Neuronal stem cell (in vitro differentiated cells): ENCODE results near the gene XKR7.

Experiments used
- DNase-seq: peaks from one replicate; pipeline ENCODE4 v3.0.0-alpha.2; 2013; ENCODE audit warnings: low spot score
- H2AFZ ChIP-seq: one replicate; pipeline ENCODE4 v1.6.1; 2013; ENCODE audit warnings: mild to moderate bottlenecking, low read length, inconsistent platforms
- H2AK5ac ChIP-seq: 2 replicates; pipeline ENCODE4 v1.6.1; 2013; ENCODE audit warnings: low read depth, mild to moderate bottlenecking, inconsistent platforms, low read length, moderate library complexity, mixed read lengths
- H2BK120ac ChIP-seq: 2 replicates; pipeline ENCODE4 v1.6.1; 2013; ENCODE audit warnings: low read depth, mild to moderate bottlenecking, inconsistent platforms, low read length, moderate library complexity, mixed read lengths
- H2BK12ac ChIP-seq: one replicate; pipeline ENCODE4 v1.6.1; 2013; ENCODE audit warnings: low read length, inconsistent platforms
- H2BK15ac ChIP-seq: 2 replicates; pipeline ENCODE4 v1.6.1; 2013; ENCODE audit warnings: mild to moderate bottlenecking, low read length, inconsistent platforms, mixed read lengths
- H2BK5ac ChIP-seq: one replicate; pipeline ENCODE4 v1.6.1; 2013; ENCODE audit warnings: inconsistent platforms, mild to moderate bottlenecking, low read length, moderate library complexity
- H3K14ac ChIP-seq: one replicate; pipeline ENCODE4 v1.6.1; 2013; ENCODE audit warnings: low read length, inconsistent platforms
- H3K18ac ChIP-seq: 2 replicates; pipeline ENCODE4 v1.6.1; 2013; ENCODE audit warnings: low read length, inconsistent platforms
- H3K23ac ChIP-seq: 2 replicates; pipeline ENCODE4 v1.6.1; 2013; ENCODE audit warnings: low read depth, mild to moderate bottlenecking, mixed read lengths, low read length, inconsistent platforms; ENCODE audit not compliant: poor library complexity
- H3K27ac ChIP-seq: replicated peaks from 3 replicates; pipeline ENCODE4 v1.5.1; 2013; ENCODE audit warnings: low read length, inconsistent platforms
- H3K27me3 ChIP-seq, 3 experiments: 2 replicates each; pipeline ENCODE4 v1.6.1; 2013; ENCODE audit warnings: low read length in 3 of 3, mild to moderate bottlenecking in 2 of 3, inconsistent platforms in 1 of 3, low read depth in 1 of 3, mixed read lengths in 1 of 3, moderate library complexity in 1 of 3; ENCODE audit not compliant: control insufficient read depth in 3 of 3, insufficient read depth in 3 of 3
- H3K36me3 ChIP-seq, 2 donors: replicated peaks in 1 of 2; 2 replicates each; pipeline ENCODE4 v1.6.1; 2013; ENCODE audit warnings: low read length in 2 of 2; ENCODE audit not compliant: control insufficient read depth in 2 of 2, insufficient read depth in 2 of 2
- H3K4ac ChIP-seq: 2 replicates; pipeline ENCODE4 v1.6.1; 2013; ENCODE audit warnings: inconsistent platforms, mild to moderate bottlenecking, low read length, moderate library complexity
- H3K4me1 ChIP-seq, 2 donors: 1 replicate in 1 of 2; 2 replicates in 1 of 2; pipeline ENCODE4 v1.6.1; 2013; ENCODE audit warnings: low read length in 2 of 2, low read depth in 1 of 2; ENCODE audit not compliant: control insufficient read depth in 2 of 2, insufficient read depth in 1 of 2
- H3K4me2 ChIP-seq: one replicate; pipeline ENCODE4 v1.6.1; 2013; ENCODE audit warnings: mild to moderate bottlenecking, low read length, inconsistent platforms; ENCODE audit not compliant: insufficient read depth, poor library complexity, severe bottlenecking
- H3K4me3 ChIP-seq, 2 donors: 2 replicates each; pipeline ENCODE4 v1.5.1; 2013; ENCODE audit warnings: low read length in 2 of 2, mild to moderate bottlenecking in 2 of 2, inconsistent platforms in 1 of 2, moderate library complexity in 1 of 2
- H3K79me1 ChIP-seq: one replicate; pipeline ENCODE4 v1.6.1; 2013; ENCODE audit warnings: low read depth, mild to moderate bottlenecking, inconsistent platforms, low read length, moderate library complexity
- H3K9ac ChIP-seq: one replicate; pipeline ENCODE4 v1.6.1; 2013; ENCODE audit warnings: mild to moderate bottlenecking, low read depth, low read length, inconsistent platforms; ENCODE audit not compliant: poor library complexity
- H3K9me3 ChIP-seq, 2 donors: replicated peaks in 1 of 2; 2 replicates each; pipeline versions ENCODE3 to v1.6.1; 2013; ENCODE audit warnings: low read length in 2 of 2, mild to moderate bottlenecking in 2 of 2, inconsistent platforms in 1 of 2, low read depth in 1 of 2, mixed read lengths in 1 of 2, moderate library complexity in 1 of 2; ENCODE audit not compliant: control insufficient read depth in 2 of 2, insufficient read depth in 1 of 2
- H4K8ac ChIP-seq: one replicate; pipeline ENCODE4 v1.6.1; 2013; ENCODE audit warnings: low read depth, mild to moderate bottlenecking, inconsistent platforms, low read length, moderate library complexity
- H4K91ac ChIP-seq: one replicate; pipeline ENCODE4 v1.6.1; 2013; ENCODE audit warnings: low read length, low read depth, mild to moderate bottlenecking, inconsistent platforms; ENCODE audit not compliant: poor library complexity
- WGBS, 2 donors: extraction: QIAGEN DNeasy Blood & Tissue Kit; methylation state at CpG; one replicate each; pipeline ENCODE4 v1.1.7; 2013; ENCODE audit warnings: missing lambda C conversion rate in 2 of 2, mixed read lengths in 1 of 2; ENCODE audit not compliant: insufficient read length in 2 of 2, insufficient replicate concordance in 1 of 2; ENCODE audit errors: extremely low coverage in 2 of 2; 5-methylcytosine and 5-hydroxymethylcytosine counted together

XKR7 gene

GRCh38 chr20:32045999-32046398 lies 78.0 kb downstream of the XKR7 start:
- no CpG with 5 or more reads among the region's 3 CpGs for WGBS, 2 donors
- no peak overlapping the region for H2AFZ ChIP-seq

GRCh38 chr20:32050324-32050841 lies 82.4 kb downstream of the XKR7 start:
- Histone ChIP-seq H3K4me3 (no peak overlapping the region), H2BK12ac (no peak overlapping the region), H3K27me3 (peaks cover 15 to 60% (median 34%) of the 10 kb centered on the region in 3 experiments), H3K18ac (no peak overlapping the region), H2BK120ac (no peak overlapping the region), H3K79me1 (no peaks in the 10 kb centered on the region), H4K8ac (no peak overlapping the region), H3K4me2 (no peak overlapping the region), H2AK5ac (no peak overlapping the region), H3K36me3 (no peaks in the 10 kb centered on the region), H3K14ac (no peak overlapping the region), H3K27ac (no peak overlapping the region), H2AFZ (no peak overlapping the region), H3K23ac (no peak overlapping the region), H3K9ac (no peak overlapping the region), H4K91ac (no peak overlapping the region), H3K4me1 (peaks cover 0 to 3% of the 10 kb centered on the region in 2 donors), H3K4ac (no peak overlapping the region), H2BK15ac (no peak overlapping the region), H2BK5ac (no peak overlapping the region), H3K9me3 (peaks cover 2 to 8% of the 10 kb centered on the region in 2 donors)
- no CpG with 5 or more reads among the region's 4 CpGs for WGBS, 2 donors
- DNase-seq: no peak

More at GRCh38 chr20:32045999-32046398, 78.0 kb downstream of the XKR7 start:
- H2BK12ac ChIP-seq: no peak overlapping the region
- no peak overlapping the region for H4K8ac ChIP-seq
- no peak for DNase-seq
- no peak overlapping the region for H3K14ac ChIP-seq
- H3K18ac ChIP-seq: no peak overlapping the region
- no peak overlapping the region for H3K23ac ChIP-seq
- H3K4me3 ChIP-seq: no peak overlapping the region
- no peak overlapping the region for H2AK5ac ChIP-seq
- peaks cover 2 to 39% (median 10%) of the 10 kb centered on the region in 3 experiments for H3K27me3 ChIP-seq
- no peaks in the 10 kb centered on the region for H3K9me3 ChIP-seq
- H3K27ac ChIP-seq: no peak overlapping the region
- no peaks in the 10 kb centered on the region for H3K79me1 ChIP-seq
- no peak overlapping the region for H2BK5ac ChIP-seq
- peaks cover 0 to 1% of the 10 kb centered on the region in 2 donors for H3K4me1 ChIP-seq
- no peak overlapping the region for H2BK15ac ChIP-seq
- no peak overlapping the region for H3K9ac ChIP-seq
- no peak overlapping the region for H3K4me2 ChIP-seq
- H4K91ac ChIP-seq: no peak overlapping the region
- no peak overlapping the region for H2BK120ac ChIP-seq
- no peaks in the 10 kb centered on the region for H3K36me3 ChIP-seq
- no peak overlapping the region for H3K4ac ChIP-seq

- Histone ChIP-seq H3K4me3 (no peak overlapping the region), H3K4me2 (peak overlapping the region; percentile 19), H4K91ac (no peak overlapping the region), H3K36me3 (no peaks in the 10 kb centered on the region), H2BK15ac (no peak overlapping the region), H2BK120ac (no peak overlapping the region), H4K8ac (no peak overlapping the region), H3K23ac (no peak overlapping the region), H3K18ac (no peak overlapping the region), H2BK12ac (no peak overlapping the region), H3K14ac (no peak overlapping the region), H3K27me3 (peaks cover 15 to 60% (median 34%) of the 10 kb centered on the region in 3 experiments), H3K4ac (no peak overlapping the region), H2AK5ac (no peak overlapping the region), H2BK5ac (no peak overlapping the region), H3K9ac (no peak overlapping the region), H2AFZ (peak overlapping the region; percentile 42), H3K4me1 (peaks cover 0 to 2% of the 10 kb centered on the region in 2 donors), H3K27ac (no peak overlapping the region), H3K79me1 (no peaks in the 10 kb centered on the region), H3K9me3 (peaks cover 2 to 8% of the 10 kb centered on the region in 2 donors)
- no peak for DNase-seq
- no CpG with 5 or more reads among the region's 17 CpGs for whole genome bisulfite sequencing, 2 donors
Observed at GRCh38 chr20:32050851-32051556, 83.1 kb downstream of the XKR7 start.

- Histone ChIP-seq H3K4me1 (peaks cover 0 to 2% of the 10 kb centered on the region in 2 donors), H2BK120ac (no peak overlapping the region), H3K79me1 (no peaks in the 10 kb centered on the region), H3K4me2 (peak overlapping the region; percentile 57), H3K9me3 (peaks cover 2 to 8% of the 10 kb centered on the region in 2 donors), H3K18ac (peak overlapping the region; percentile 30), H3K27ac (no peak overlapping the region), H2BK5ac (no peak overlapping the region), H2AFZ (peak overlapping the region; percentile 53), H2AK5ac (no peak overlapping the region), H4K8ac (no peak overlapping the region), H3K36me3 (no peaks in the 10 kb centered on the region), H3K14ac (no peak overlapping the region), H3K4me3 (no peak overlapping the region), H4K91ac (no peak overlapping the region), H2BK12ac (no peak overlapping the region), H3K9ac (no peak overlapping the region), H2BK15ac (no peak overlapping the region), H3K4ac (no peak overlapping the region), H3K27me3 (peaks cover 15 to 60% (median 34%) of the 10 kb centered on the region in 3 experiments), H3K23ac (peak overlapping the region; percentile 31)
- DNase-seq: no peak
- WGBS, 2 donors: no CpG with 5 or more reads among the region's 14 CpGs
Observed at GRCh38 chr20:32051720-32052089, 83.8 kb downstream of the XKR7 start.
